ENCODE results near the gene USP44.

- no peak for TF ChIP-seq CTCF (IDR thresholded peaks at IDR 0.05)
- no peak for TF ChIP-seq POLR2AphosphoS5 (IDR thresholded peaks at IDR 0.05; ENCODE audit: insufficient read depth in 1 of 2, low read depth in 1 of 2)
These were observed 70.2 kb downstream of the USP44 start for GRCh38 chr12:95481072-95481471.

Data from vagina (tissue), 2 donors.